Activated T-cell treated with anti-CD3 and anti-CD28 coated beads for 24 hours (primary cell): ENCODE data around the gene RSPH4A.
"Not testable (repeated sequence)": the region's sequence is repeated elsewhere in the genome, so short reads cannot be mapped to it uniquely, and the experiment has no call there.

ENCODE experiments used
- DNase-seq: peaks from one replicate; pipeline ENCODE4 v3.0.0-alpha.2; 2020; ENCODE audit warnings: low read depth

The RSPH4A gene

GRCh38 chr6:116625872-116626271, 9.6 kb downstream of the RSPH4A start:
- no peak for DNase-seq

- no peak for DNase-seq
Measured at GRCh38 chr6:116629563-116629981, 13.3 kb downstream of the RSPH4A start.

- no peak for DNase-seq
Measured at GRCh38 chr6:116631379-116631990, 15.2 kb downstream of the RSPH4A start.

DNA sequence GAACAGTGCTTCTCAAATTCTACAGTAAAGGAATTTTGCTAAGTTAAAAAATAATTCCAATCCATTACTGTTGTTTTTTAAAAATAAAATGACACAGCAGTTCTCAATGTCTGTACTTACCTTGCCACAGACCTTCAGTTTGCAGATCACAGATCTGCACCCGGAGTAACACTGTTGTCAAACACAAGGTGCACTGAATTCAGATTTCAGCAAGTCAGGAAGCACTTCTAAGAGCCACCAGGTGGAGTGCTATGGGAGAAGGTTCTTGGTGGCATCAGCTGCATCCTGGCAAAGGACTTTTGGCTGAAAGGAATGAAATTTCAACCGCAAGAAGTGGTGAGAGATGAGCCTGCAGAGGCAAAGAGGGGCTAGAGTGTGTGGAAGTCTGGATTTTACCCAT, 17.4 kb downstream of the RSPH4A start:
- DNase-seq, result no peak

GRCh38 chr6:116648156-116648555, 31.9 kb downstream of the RSPH4A start:
- no peak for DNase-seq

GRCh38 chr6:116649129-116649528, 32.9 kb downstream of the RSPH4A start:
- no peak for DNase-seq

DNA sequence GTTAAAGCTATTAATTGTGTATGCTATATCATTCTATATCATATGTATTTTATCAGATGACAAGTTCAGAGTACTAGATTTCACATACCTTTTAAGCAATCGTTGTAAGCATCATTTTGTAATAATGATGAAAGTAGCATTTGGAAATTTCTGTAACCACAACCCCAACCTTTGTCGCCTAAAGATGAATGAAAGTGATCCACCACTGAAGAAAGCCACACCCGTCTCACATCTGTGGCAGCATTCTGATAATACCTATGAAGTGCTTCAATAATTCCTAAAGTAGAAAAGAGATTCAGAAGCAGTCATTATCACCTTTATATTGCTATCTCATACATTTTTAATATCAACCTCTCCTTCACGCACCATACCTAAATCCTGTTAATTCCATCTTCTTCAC, 35.6 kb downstream of the RSPH4A start:
- DNase-seq, result no peak

- no peak for DNase-seq
Measured at GRCh38 chr6:116661594-116661993, 45.3 kb downstream of the RSPH4A start.

- DNase-seq, result no peak
Measured at GRCh38 chr6:116662202-116662601, 45.9 kb downstream of the RSPH4A start.

- DNase-seq, result no peak
Measured at GRCh38 chr6:116663308-116663707, 47.0 kb downstream of the RSPH4A start.

DNA sequence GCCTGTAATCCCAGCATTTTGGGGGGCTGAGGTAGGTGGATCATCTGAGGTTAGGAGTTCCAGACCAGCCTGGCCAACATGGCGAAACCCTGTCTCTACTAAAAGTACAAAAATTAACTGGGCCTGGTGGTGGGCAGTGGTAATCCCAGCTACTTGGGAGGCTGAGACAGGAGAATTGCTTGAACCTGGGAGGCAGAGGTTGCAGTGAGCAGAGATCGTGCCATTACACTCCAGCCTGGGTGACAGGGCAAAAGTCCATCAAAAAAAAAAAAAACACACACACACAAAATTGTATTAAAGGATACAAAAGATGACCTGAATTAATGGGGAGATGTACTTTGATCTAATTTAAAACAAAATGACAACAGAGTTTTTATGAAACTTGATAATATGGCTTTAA, 47.9 kb downstream of the RSPH4A start:
- DNase-seq, result not testable (repeated sequence)

- no peak for DNase-seq
Measured at GRCh38 chr6:116665464-116665863, 49.2 kb downstream of the RSPH4A start.

GRCh38 chr6:116666869-116667268, 50.6 kb downstream of the RSPH4A start:
- no peak for DNase-seq

- DNase-seq, result no peak
Measured at GRCh38 chr6:116667623-116668022, 51.3 kb downstream of the RSPH4A start.

DNA sequence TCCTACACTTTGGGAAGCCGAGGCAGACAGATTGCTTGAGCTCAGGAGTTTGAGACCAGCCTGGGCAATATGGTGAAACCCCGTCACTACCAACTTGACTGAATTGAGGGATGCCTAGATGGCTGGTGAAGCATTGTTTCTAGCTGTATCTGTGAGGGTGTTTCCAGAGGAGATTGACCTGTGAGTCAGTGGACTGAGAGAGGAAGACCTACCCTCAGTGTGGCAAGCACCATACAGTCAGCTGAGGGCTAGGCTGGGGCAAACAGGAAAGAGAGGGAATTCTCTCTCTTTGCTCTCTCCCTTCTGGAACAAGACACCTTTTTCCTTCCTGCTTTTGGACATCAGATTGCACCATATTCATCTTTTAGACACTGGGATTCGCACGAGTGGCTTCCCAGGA, 56.0 kb downstream of the RSPH4A start:
- no peak for DNase-seq

- no peak for DNase-seq
Measured at GRCh38 chr6:116676021-116676420, 59.7 kb downstream of the RSPH4A start.

GRCh38 chr6:116680880-116681672, 64.8 kb downstream of the RSPH4A start, which contains the start of gene KPNA5:
Gene KPNA5, plus strand, starts transcription at chr6:116681211. Its CDS starts 124 bp downstream, at chr6:116681335.
- peak; percentile 90 for DNase-seq

GRCh38 chr6:116682334-116682712, 66.0 kb downstream of the RSPH4A start:
- DNase-seq, result no peak
